Measurements from ENCODE around the gene MYNN.

The MYNN gene

GRCh38 chr3:169787120-169787519 is 13.9 kb downstream of the MYNN start:
- Histone ChIP-seq H3K27ac (no peak overlapping the region), H3K9me3 (ENCODE audit: low read depth, low read length) (no peaks in the 10 kb centered on the region), H3K4me3 (no peak overlapping the region), H3K9ac (ENCODE audit: insufficient read length) (no peak overlapping the region), H3K36me3 (ENCODE audit: insufficient read depth, low read length) (peaks cover 80% of the 10 kb centered on the region)
- TF ChIP-seq EZH2 (IDR thresholded peaks at IDR 0.05) (no peak), FOXP2 (optimal IDR thresholded peaks at IDR 0.05; ENCODE audit: control extremely low read depth, extremely low read length, insufficient read depth) (no peak), POLR2AphosphoS5 (IDR thresholded peaks at IDR 0.05; ENCODE audit: borderline replicate concordance, low read depth, low read length) (no peak)
- no peak for DNase-seq (ENCODE audit: low read depth, low spot score)

- Histone ChIP-seq H3K36me3 (ENCODE audit: insufficient read depth, low read length) (peaks cover 80% of the 10 kb centered on the region), H3K9ac (ENCODE audit: insufficient read length) (no peak overlapping the region), H3K9me3 (ENCODE audit: low read depth, low read length) (no peaks in the 10 kb centered on the region), H3K27ac (no peak overlapping the region), H3K4me3 (no peak overlapping the region)
- TF ChIP-seq FOXP2 (optimal IDR thresholded peaks at IDR 0.05; ENCODE audit: control extremely low read depth, extremely low read length, insufficient read depth) (no peak), POLR2AphosphoS5 (IDR thresholded peaks at IDR 0.05; ENCODE audit: borderline replicate concordance, low read depth, low read length) (no peak), EZH2 (IDR thresholded peaks at IDR 0.05) (no peak)
- no peak for DNase-seq (ENCODE audit: low read depth, low spot score)
Measured at GRCh38 chr3:169787791-169788190, 14.6 kb downstream of the MYNN start.

GRCh38 chr3:169790219-169790618 is 17.0 kb downstream of the MYNN start:
- Histone ChIP-seq H3K9ac (ENCODE audit: insufficient read length) (no peak overlapping the region), H3K36me3 (ENCODE audit: insufficient read depth, low read length) (peaks cover 64% of the 10 kb centered on the region), H3K9me3 (ENCODE audit: low read depth, low read length) (no peaks in the 10 kb centered on the region), H3K4me3 (no peak overlapping the region), H3K27ac (no peak overlapping the region)
- no peak for TF ChIP-seq EZH2 (IDR thresholded peaks at IDR 0.05)
- no peak for TF ChIP-seq FOXP2 (optimal IDR thresholded peaks at IDR 0.05; ENCODE audit: control extremely low read depth, extremely low read length, insufficient read depth)
- no peak for TF ChIP-seq POLR2AphosphoS5 (IDR thresholded peaks at IDR 0.05; ENCODE audit: borderline replicate concordance, low read depth, low read length)
- DNase-seq (ENCODE audit: low read depth, low spot score) = no peak

- Histone ChIP-seq H3K36me3 (ENCODE audit: insufficient read depth, low read length) (peaks cover 58% of the 10 kb centered on the region), H3K9ac (ENCODE audit: insufficient read length) (no peak overlapping the region), H3K27ac (no peak overlapping the region), H3K4me3 (no peak overlapping the region), H3K9me3 (ENCODE audit: low read depth, low read length) (no peaks in the 10 kb centered on the region)
- no peak for TF ChIP-seq FOXP2 (optimal IDR thresholded peaks at IDR 0.05; ENCODE audit: control extremely low read depth, extremely low read length, insufficient read depth)
- TF ChIP-seq POLR2AphosphoS5 (IDR thresholded peaks at IDR 0.05; ENCODE audit: borderline replicate concordance, low read depth, low read length) = no peak
- TF ChIP-seq EZH2 (IDR thresholded peaks at IDR 0.05) = no peak
- no peak for DNase-seq (ENCODE audit: low read depth, low spot score)
Measured at GRCh38 chr3:169790687-169791429, 17.7 kb downstream of the MYNN start.

GRCh38 chr3:169792359-169792758 is 19.2 kb downstream of the MYNN start:
- H3K36me3 ChIP-seq (ENCODE audit: insufficient read depth, low read length) = peaks cover 43% of the 10 kb centered on the region
- no peak overlapping the region for H3K27ac ChIP-seq
- TF ChIP-seq EZH2 (IDR thresholded peaks at IDR 0.05) (no peak), FOXP2 (optimal IDR thresholded peaks at IDR 0.05; ENCODE audit: control extremely low read depth, extremely low read length, insufficient read depth) (no peak), POLR2AphosphoS5 (IDR thresholded peaks at IDR 0.05; ENCODE audit: borderline replicate concordance, low read depth, low read length) (no peak)
- H3K9ac ChIP-seq (ENCODE audit: insufficient read length) = no peak overlapping the region
- H3K4me3 ChIP-seq = no peak overlapping the region
- DNase-seq (ENCODE audit: low read depth, low spot score) = no peak
- no peaks in the 10 kb centered on the region for H3K9me3 ChIP-seq (ENCODE audit: low read depth, low read length)

GRCh38 chr3:169804681-169805080 is 31.5 kb downstream of the MYNN start:
- H3K27ac ChIP-seq = no peak overlapping the region

GRCh38 chr3:169809230-169809795 is 36.1 kb downstream of the MYNN start:
- TF ChIP-seq POLR2AphosphoS5 (IDR thresholded peaks at IDR 0.05; ENCODE audit: borderline replicate concordance, low read depth, low read length) (no peak), FOXP2 (optimal IDR thresholded peaks at IDR 0.05; ENCODE audit: control extremely low read depth, extremely low read length, insufficient read depth) (no peak), EZH2 (IDR thresholded peaks at IDR 0.05) (no peak)
- no peak overlapping the region for H3K4me3 ChIP-seq
- H3K9me3 ChIP-seq (ENCODE audit: low read depth, low read length) = no peaks in the 10 kb centered on the region
- no peak overlapping the region for H3K9ac ChIP-seq (ENCODE audit: insufficient read length)
- H3K27ac ChIP-seq = peak overlapping the region; percentile 29; the same call in 1 of the 2 replicates
- no peak for DNase-seq (ENCODE audit: low read depth, low spot score)
- H3K36me3 ChIP-seq (ENCODE audit: insufficient read depth, low read length) = no peaks in the 10 kb centered on the region

More at GRCh38 chr3:169804681-169805080, 31.5 kb downstream of the MYNN start:
- no peak overlapping the region for H3K4me3 ChIP-seq
- H3K9me3 ChIP-seq (ENCODE audit: low read depth, low read length) = no peaks in the 10 kb centered on the region
- H3K9ac ChIP-seq (ENCODE audit: insufficient read length) = no peak overlapping the region
- H3K36me3 ChIP-seq (ENCODE audit: insufficient read depth, low read length) = 0 out of 2 replicates have a peak, but pooled peaks cover 4% of the 10 kb centered on the region
- TF ChIP-seq POLR2AphosphoS5 (IDR thresholded peaks at IDR 0.05; ENCODE audit: borderline replicate concordance, low read depth, low read length) (no peak), EZH2 (IDR thresholded peaks at IDR 0.05) (no peak), FOXP2 (optimal IDR thresholded peaks at IDR 0.05; ENCODE audit: control extremely low read depth, extremely low read length, insufficient read depth) (no peak)
- DNase-seq (ENCODE audit: low read depth, low spot score) = no peak

GRCh38 chr3:169811631-169812331 is 38.6 kb downstream of the MYNN start:
- Histone ChIP-seq H3K27ac (peak overlapping the region; percentile 40; the same call in 1 of the 2 replicates), H3K9ac (ENCODE audit: insufficient read length) (peak overlapping the region; percentile 81), H3K9me3 (ENCODE audit: low read depth, low read length) (no peaks in the 10 kb centered on the region), H3K4me3 (peak overlapping the region; percentile 82), H3K36me3 (ENCODE audit: insufficient read depth, low read length) (no peaks in the 10 kb centered on the region)
- TF ChIP-seq EZH2 (IDR thresholded peaks at IDR 0.05) (no peak), FOXP2 (optimal IDR thresholded peaks at IDR 0.05; ENCODE audit: control extremely low read depth, extremely low read length, insufficient read depth) (no peak), POLR2AphosphoS5 (IDR thresholded peaks at IDR 0.05; ENCODE audit: borderline replicate concordance, low read depth, low read length) (peak; percentile 27)
- no peak for DNase-seq (ENCODE audit: low read depth, low spot score)

Data from SK-N-MC (cell line).